Stimulated activated CD8-positive, alpha-beta memory T cell treated with anti-CD3 and anti-CD28 coated beads, Interleukin-12 subunit alpha, Interleukin-12 subunit beta, amount 100 ng/mL, for 24 hours (primary cell): ENCODE measurements around the gene HPCAL1.

Experiments
- DNase-seq: peaks from one replicate; pipeline ENCODE4 v3.0.0-alpha.2; 2020; ENCODE audit errors: extremely low read depth

HPCAL1 gene

GRCh38 chr2:10303694-10304378, 1.1 kb downstream of the HPCAL1 start:
- DNase-seq = no peak

GRCh38 chr2:10304458-10305253, 2.0 kb downstream of the HPCAL1 start:
- no peak for DNase-seq

GRCh38 chr2:10305254-10305635, 2.5 kb downstream of the HPCAL1 start:
- DNase-seq = no peak

GRCh38 chr2:10305715-10306114, 3.0 kb downstream of the HPCAL1 start:
- DNase-seq = no peak

GRCh38 chr2:10306901-10307463, 4.3 kb downstream of the HPCAL1 start:
- DNase-seq = no peak

GRCh38 chr2:10307561-10308156, 5.0 kb downstream of the HPCAL1 start:
- no peak for DNase-seq

GRCh38 chr2:10308866-10309265, 6.2 kb downstream of the HPCAL1 start:
- no peak for DNase-seq

- DNase-seq = no peak
Observed at GRCh38 chr2:10309286-10309685, 6.6 kb downstream of the HPCAL1 start.

GRCh38 chr2:10310309-10310888, 7.7 kb downstream of the HPCAL1 start:
- DNase-seq = no peak

GRCh38 chr2:10311736-10312135, 9.0 kb downstream of the HPCAL1 start:
- DNase-seq = no peak

- no peak for DNase-seq
Observed at GRCh38 chr2:10312437-10312957, 9.8 kb downstream of the HPCAL1 start.

- no peak for DNase-seq
Observed at GRCh38 chr2:10316336-10316735, 13.6 kb downstream of the HPCAL1 start.

GRCh38 chr2:10316860-10317259, 14.2 kb downstream of the HPCAL1 start:
- no peak for DNase-seq

GRCh38 chr2:10317646-10318045, 14.9 kb downstream of the HPCAL1 start:
- no peak for DNase-seq

- DNase-seq = no peak
Observed at GRCh38 chr2:10318345-10318744, 15.6 kb downstream of the HPCAL1 start.

- DNase-seq = no peak
Observed at GRCh38 chr2:10319892-10320574, 17.3 kb downstream of the HPCAL1 start.

GRCh38 chr2:10320575-10320931, 17.8 kb downstream of the HPCAL1 start:
- DNase-seq = no peak

- no peak for DNase-seq
Observed at GRCh38 chr2:10320933-10321332, 18.2 kb downstream of the HPCAL1 start.

- DNase-seq = no peak
Observed at GRCh38 chr2:10321622-10322021, 18.9 kb downstream of the HPCAL1 start.

GRCh38 chr2:10322481-10322880, 19.8 kb downstream of the HPCAL1 start:
- no peak for DNase-seq

GRCh38 chr2:10322973-10323372, 20.3 kb downstream of the HPCAL1 start:
- DNase-seq = no peak

- DNase-seq = no peak
Observed at GRCh38 chr2:10323535-10323934, 20.8 kb downstream of the HPCAL1 start.
